ENCODE data around the gene DUXA.

- TF ChIP-seq JUN (IDR thresholded peaks at IDR 0.05; ENCODE audit: borderline replicate concordance, insufficient read depth, insufficient read length, low read depth) (no peak), CTCF (IDR thresholded peaks at IDR 0.05; ENCODE audit: extremely low read depth in 1 of 2, insufficient read depth in 1 of 2, low read depth in 1 of 2, low read length in 2 of 2) (no peak), FOS (IDR thresholded peaks at IDR 0.05; ENCODE audit: borderline replicate concordance, insufficient read depth, low read length) (no peak), GATA2 (IDR thresholded peaks at IDR 0.05; ENCODE audit: insufficient read depth, insufficient read length, low read depth, low read length) (no peak), POLR2AphosphoS5 (IDR thresholded peaks at IDR 0.05; ENCODE audit: insufficient read depth, low read depth, low read length) (no peak), EZH2 (IDR thresholded peaks at IDR 0.05; ENCODE audit: borderline replicate concordance, low read depth, low read length, severe bottlenecking) (no peak), POLR2A (IDR thresholded peaks at IDR 0.05; ENCODE audit: low read depth, low read length) (no peak)
Observed at GRCh38 chr19:57167385-57167784, at the start of gene DUXA.
